ENCODE results near the gene INSL3. TPM values are rescaled to one million over a fixed set of nuclear protein-coding genes. Genes with fewer than 3 reads are reported as not detected.

The INSL3 gene
- total and polyA plus RNA-seq, 4 donors = 0.22 TPM; not detected in 3

DNA sequence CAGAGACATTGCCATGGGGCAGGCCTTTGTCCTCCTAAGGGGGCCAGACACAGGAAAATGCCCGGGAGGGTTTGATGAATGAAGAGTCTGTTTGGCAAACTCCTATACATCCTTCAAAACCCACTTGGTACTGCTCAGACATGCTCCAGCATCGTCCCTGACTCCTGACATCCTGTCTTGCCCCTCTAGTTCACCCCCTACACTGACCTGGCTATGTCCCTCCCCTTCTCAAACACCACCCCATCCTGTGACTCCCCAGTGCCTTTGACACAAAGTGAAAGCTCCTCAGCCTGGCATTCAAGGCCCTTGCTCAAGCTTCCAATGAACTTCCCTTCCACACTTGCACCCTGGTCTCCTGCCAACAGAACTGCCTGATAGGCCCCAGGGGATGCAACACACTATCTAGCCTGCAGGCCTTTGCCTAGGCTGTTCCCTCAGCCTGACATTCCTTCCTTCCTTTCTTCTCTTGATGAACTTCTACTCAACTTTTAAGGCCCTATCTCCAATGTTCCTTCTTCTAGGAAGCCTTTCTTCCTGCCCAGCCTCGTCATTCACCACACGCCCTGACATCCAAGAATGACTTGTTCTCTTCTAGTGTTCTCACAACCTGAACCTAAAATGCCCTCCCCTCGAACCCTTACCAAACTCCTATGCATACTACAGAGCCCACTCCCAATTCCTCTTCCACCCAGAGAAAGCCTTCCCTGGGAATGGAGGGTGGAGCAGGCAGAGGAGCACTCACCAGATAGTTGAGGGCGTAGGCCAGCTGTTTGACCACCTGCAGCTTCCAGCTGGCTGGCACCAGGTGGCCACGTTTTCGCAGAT, 14.1 kb upstream of the INSL3 start:
- no peaks in the 10 kb centered on the region for H3K36me3 ChIP-seq (ENCODE audit: control insufficient read depth in 4 of 4, insufficient read depth in 3 of 4, low read depth in 1 of 4, low read length in 3 of 4)
- no peak for TF ChIP-seq EGR1 (IDR thresholded peaks at IDR 0.05; ENCODE audit: low read depth in 2 of 2)
- no peak for TF ChIP-seq TAF1 (conservative IDR thresholded peaks at IDR 0.05)
- TF ChIP-seq, protein P1, sequence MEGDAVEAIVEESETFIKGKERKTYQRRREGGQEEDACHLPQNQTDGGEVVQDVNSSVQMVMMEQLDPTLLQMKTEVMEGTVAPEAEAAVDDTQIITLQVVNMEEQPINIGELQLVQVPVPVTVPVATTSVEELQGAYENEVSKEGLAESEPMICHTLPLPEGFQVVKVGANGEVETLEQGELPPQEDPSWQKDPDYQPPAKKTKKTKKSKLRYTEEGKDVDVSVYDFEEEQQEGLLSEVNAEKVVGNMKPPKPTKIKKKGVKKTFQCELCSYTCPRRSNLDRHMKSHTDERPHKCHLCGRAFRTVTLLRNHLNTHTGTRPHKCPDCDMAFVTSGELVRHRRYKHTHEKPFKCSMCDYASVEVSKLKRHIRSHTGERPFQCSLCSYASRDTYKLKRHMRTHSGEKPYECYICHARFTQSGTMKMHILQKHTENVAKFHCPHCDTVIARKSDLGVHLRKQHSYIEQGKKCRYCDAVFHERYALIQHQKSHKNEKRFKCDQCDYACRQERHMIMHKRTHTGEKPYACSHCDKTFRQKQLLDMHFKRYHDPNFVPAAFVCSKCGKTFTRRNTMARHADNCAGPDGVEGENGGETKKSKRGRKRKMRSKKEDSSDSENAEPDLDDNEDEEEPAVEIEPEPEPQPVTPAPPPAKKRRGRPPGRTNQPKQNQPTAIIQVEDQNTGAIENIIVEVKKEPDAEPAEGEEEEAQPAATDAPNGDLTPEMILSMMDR (IDR thresholded peaks at IDR 0.05; ENCODE audit: low read depth, low read length, missing input control) = no peak
- no peak for TF ChIP-seq SP1 (IDR thresholded peaks at IDR 0.05)
- TF ChIP-seq, protein P2, sequence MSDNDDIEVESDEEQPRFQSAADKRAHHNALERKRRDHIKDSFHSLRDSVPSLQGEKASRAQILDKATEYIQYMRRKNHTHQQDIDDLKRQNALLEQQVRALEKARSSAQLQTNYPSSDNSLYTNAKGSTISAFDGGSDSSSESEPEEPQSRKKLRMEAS (IDR thresholded peaks at IDR 0.05) = no peak
- no peak for TF ChIP-seq FOXA2 (IDR thresholded peaks at IDR 0.05)
- TF ChIP-seq FOXA1 (IDR thresholded peaks at IDR 0.05) = no peak
- TF ChIP-seq RAD21 (IDR thresholded peaks at IDR 0.05) = no peak
- TF ChIP-seq, protein P3, sequence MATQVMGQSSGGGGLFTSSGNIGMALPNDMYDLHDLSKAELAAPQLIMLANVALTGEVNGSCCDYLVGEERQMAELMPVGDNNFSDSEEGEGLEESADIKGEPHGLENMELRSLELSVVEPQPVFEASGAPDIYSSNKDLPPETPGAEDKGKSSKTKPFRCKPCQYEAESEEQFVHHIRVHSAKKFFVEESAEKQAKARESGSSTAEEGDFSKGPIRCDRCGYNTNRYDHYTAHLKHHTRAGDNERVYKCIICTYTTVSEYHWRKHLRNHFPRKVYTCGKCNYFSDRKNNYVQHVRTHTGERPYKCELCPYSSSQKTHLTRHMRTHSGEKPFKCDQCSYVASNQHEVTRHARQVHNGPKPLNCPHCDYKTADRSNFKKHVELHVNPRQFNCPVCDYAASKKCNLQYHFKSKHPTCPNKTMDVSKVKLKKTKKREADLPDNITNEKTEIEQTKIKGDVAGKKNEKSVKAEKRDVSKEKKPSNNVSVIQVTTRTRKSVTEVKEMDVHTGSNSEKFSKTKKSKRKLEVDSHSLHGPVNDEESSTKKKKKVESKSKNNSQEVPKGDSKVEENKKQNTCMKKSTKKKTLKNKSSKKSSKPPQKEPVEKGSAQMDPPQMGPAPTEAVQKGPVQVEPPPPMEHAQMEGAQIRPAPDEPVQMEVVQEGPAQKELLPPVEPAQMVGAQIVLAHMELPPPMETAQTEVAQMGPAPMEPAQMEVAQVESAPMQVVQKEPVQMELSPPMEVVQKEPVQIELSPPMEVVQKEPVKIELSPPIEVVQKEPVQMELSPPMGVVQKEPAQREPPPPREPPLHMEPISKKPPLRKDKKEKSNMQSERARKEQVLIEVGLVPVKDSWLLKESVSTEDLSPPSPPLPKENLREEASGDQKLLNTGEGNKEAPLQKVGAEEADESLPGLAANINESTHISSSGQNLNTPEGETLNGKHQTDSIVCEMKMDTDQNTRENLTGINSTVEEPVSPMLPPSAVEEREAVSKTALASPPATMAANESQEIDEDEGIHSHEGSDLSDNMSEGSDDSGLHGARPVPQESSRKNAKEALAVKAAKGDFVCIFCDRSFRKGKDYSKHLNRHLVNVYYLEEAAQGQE (IDR thresholded peaks at IDR 0.05) = no peak
- TF ChIP-seq JUND (IDR thresholded peaks at IDR 0.05) = no peak
- no peak for TF ChIP-seq HNF4G (IDR thresholded peaks at IDR 0.05)
- TF ChIP-seq, protein P4, sequence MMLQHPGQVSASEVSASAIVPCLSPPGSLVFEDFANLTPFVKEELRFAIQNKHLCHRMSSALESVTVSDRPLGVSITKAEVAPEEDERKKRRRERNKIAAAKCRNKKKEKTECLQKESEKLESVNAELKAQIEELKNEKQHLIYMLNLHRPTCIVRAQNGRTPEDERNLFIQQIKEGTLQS (IDR thresholded peaks at IDR 0.05) = no peak
- TF ChIP-seq RXRA (IDR thresholded peaks at IDR 0.05) = no peak
- TF ChIP-seq GABPA (IDR thresholded peaks at IDR 0.05 in 1 of 2, conservative IDR thresholded peaks at IDR 0.05 in 1 of 2) = no peak
- TF ChIP-seq YY1 (IDR thresholded peaks at IDR 0.05) = no peak
- no peak for TF ChIP-seq NR2F2 (IDR thresholded peaks at IDR 0.05)
- TF ChIP-seq HNF4A (conservative IDR thresholded peaks at IDR 0.05) = no peak
- 66% methylated on average over 8 of the region's 8 CpGs for WGBS
- H3K27me3 ChIP-seq (ENCODE audit: control insufficient read depth in 4 of 4, insufficient read depth in 4 of 4, low read length in 3 of 4) = no peaks in the 10 kb centered on the region
- H3K4me3 ChIP-seq (ENCODE audit: low read depth in 1 of 3, low read length in 3 of 3) = no peak overlapping the region
- no peak for DNase-seq (ENCODE audit: low spot score)
- peaks cover 0 to 2% (median 0%) of the 10 kb centered on the region in 4 donors for H3K4me1 ChIP-seq (ENCODE audit: control insufficient read depth in 4 of 4, insufficient read depth in 4 of 4, low read length in 3 of 4)
- H3K9me3 ChIP-seq (ENCODE audit: control insufficient read depth in 4 of 4, low read length in 3 of 4) = no peaks in the 10 kb centered on the region
- H3K27ac ChIP-seq (ENCODE audit: low read depth in 1 of 2, low read length in 2 of 2) = no peak overlapping the region
- H3K9ac ChIP-seq (ENCODE audit: low read depth in 1 of 2, low read length in 2 of 2) = no peak overlapping the region

Measured in liver (tissue), 9 donors.